MCF 10A (cell line): ENCODE results near the gene DAAM1. TPM values are rescaled to one million over a fixed set of nuclear protein-coding genes. Genes with fewer than 3 reads are reported as not detected.

Experiments used
- BruUV-seq: library from RNA; stranded (reverse); fragments of 400-500 nt; replicated peaks from 2 replicates; lab custom pipeline; 2021; lab: Mats Ljungman, UMichigan
- CTCF ChIA-PET: fragments of 300-600 bp; sonication (Branson Sonifier 250); formaldehyde crosslinking; extraction: SDS; loops from one replicate; lab custom pipeline; 2021; ENCODE audit warnings: antibody characterized with exemption, inconsistent platforms; lab: Yijun Ruan, JAX
- POLR2A ChIA-PET: fragments of 300-600, 350-650 bp; sonication (Branson Sonifier 250); formaldehyde crosslinking; extraction: SDS; loops from one replicate; lab custom pipeline; 2020; ENCODE audit warnings: antibody characterized with exemption, inconsistent platforms; lab: Yijun Ruan, JAX
- DNase-seq: peaks from one replicate; pipeline ENCODE4 v3.0.0-alpha.2; 2018; ENCODE audit not compliant: unreplicated experiment
- H3K27ac Mint-ChIP-seq: one replicate; pipeline ENCODE4 v1.8.0; 2022; ENCODE audit warnings: mild to moderate bottlenecking, low read depth, mixed read lengths; ENCODE audit not compliant: unreplicated experiment
- H3K27me3 Mint-ChIP-seq: one replicate; pipeline ENCODE4 v1.8.0; 2022; ENCODE audit warnings: mixed read lengths; ENCODE audit not compliant: insufficient read depth, unreplicated experiment
- H3K36me3 Mint-ChIP-seq: one replicate; pipeline ENCODE4 v1.8.0; 2022; ENCODE audit warnings: mild to moderate bottlenecking, moderate library complexity, mixed read lengths; ENCODE audit not compliant: insufficient read depth, unreplicated experiment
- H3K4me1 Mint-ChIP-seq: one replicate; pipeline ENCODE4 v1.8.0; 2022; ENCODE audit warnings: mixed read lengths; ENCODE audit not compliant: insufficient read depth, unreplicated experiment
- H3K4me3 Mint-ChIP-seq: one replicate; pipeline ENCODE4 v1.8.0; 2022; ENCODE audit warnings: mild to moderate bottlenecking, moderate library complexity, mixed read lengths; ENCODE audit not compliant: unreplicated experiment
- H3K9me3 Mint-ChIP-seq: one replicate; pipeline ENCODE4 v1.8.0; 2022; ENCODE audit warnings: mixed read lengths; ENCODE audit not compliant: unreplicated experiment
- CTCF ChIP-seq: fragments of 200-600 bp; IDR thresholded peaks from one replicate; pipeline ENCODE4 v1.8.0; 2022; ENCODE audit warnings: antibody characterized with exemption, mild to moderate bottlenecking; ENCODE audit not compliant: unreplicated experiment
- intact Hi-C: fragments of 100-400 bp; cut with micrococcal nuclease; formaldehyde crosslinking; loops from 2 replicates; pipeline ENCODE4 v1.14.1; 2022
- total RNA-seq: library from RNA; stranded (reverse); gene quantifications from 2 replicates; pipeline ENCODE4 v1.2.3, GENCODE V29; 2022

DAAM1 gene
- total RNA-seq, 1 experiment from 2014 or later = 27.4 TPM

- CTCF ChIA-PET = no interaction called here
- Mint-ChIP-seq H3K9me3 (no peaks in the 10 kb centered on the region), H3K4me1 (no peaks in the 10 kb centered on the region), H3K27me3 (peaks cover 20% of the 10 kb centered on the region), H3K4me3 (no peak overlapping the region), H3K27ac (no peak overlapping the region), H3K36me3 (no peaks in the 10 kb centered on the region)
- BruUV-seq = no TSS peak
- POLR2A ChIA-PET = no interaction called here
- no peak for DNase-seq
- intact Hi-C loops = no loop called here
- no peak for TF ChIP-seq CTCF
Measured at GRCh38 chr14:59177262-59177661, 11.2 kb upstream of the DAAM1 start.

- intact Hi-C loops = no loop called here
- H3K9me3 Mint-ChIP-seq = no peaks in the 10 kb centered on the region
- peaks cover 20% of the 10 kb centered on the region for H3K27me3 Mint-ChIP-seq
- no peaks in the 10 kb centered on the region for H3K36me3 Mint-ChIP-seq
- DNase-seq = no peak
- H3K4me3 Mint-ChIP-seq = no peak overlapping the region
- BruUV-seq = no TSS peak
- no peak for TF ChIP-seq CTCF
- H3K27ac Mint-ChIP-seq = no peak overlapping the region
- ChIA-PET POLR2A (interaction anchor here (0.6 to 0.7 kb wide), 2 partner anchors 42 to 98 kb away, joined by 3 read pairs; no protein-coding TSS in a partner anchor), CTCF (interaction anchor here (0.9 kb wide), 1 partner anchor 301 kb away, joined by 3 read pairs; no protein-coding TSS in a partner anchor)
- no peaks in the 10 kb centered on the region for H3K4me1 Mint-ChIP-seq
Measured at GRCh38 chr14:59181791-59182190, 6.7 kb upstream of the DAAM1 start.

- Mint-ChIP-seq H3K27me3 (peaks cover 20% of the 10 kb centered on the region), H3K4me3 (no peak overlapping the region), H3K4me1 (no peaks in the 10 kb centered on the region), H3K9me3 (no peaks in the 10 kb centered on the region), H3K36me3 (no peaks in the 10 kb centered on the region), H3K27ac (no peak overlapping the region)
- DNase-seq = no peak
- ChIA-PET POLR2A (no interaction called here), CTCF (no interaction called here)
- no peak for TF ChIP-seq CTCF
- intact Hi-C loops = no loop called here
- BruUV-seq = no TSS peak
Measured at GRCh38 chr14:59182641-59183040, 5.8 kb upstream of the DAAM1 start.

- peaks cover 18% of the 10 kb centered on the region for H3K27me3 Mint-ChIP-seq
- intact Hi-C loops = no loop called here
- no peaks in the 10 kb centered on the region for H3K4me1 Mint-ChIP-seq
Measured at GRCh38 chr14:59183150-59183549, 5.3 kb upstream of the DAAM1 start.

More at GRCh38 chr14:59183150-59183549, 5.3 kb upstream of the DAAM1 start:
- TF ChIP-seq CTCF = no peak
- CTCF ChIA-PET = no interaction called here
- POLR2A ChIA-PET = no interaction called here
- H3K27ac Mint-ChIP-seq = no peak overlapping the region
- no peak overlapping the region for H3K4me3 Mint-ChIP-seq
- H3K9me3 Mint-ChIP-seq = no peaks in the 10 kb centered on the region
- no peak for DNase-seq
- H3K36me3 Mint-ChIP-seq = no peaks in the 10 kb centered on the region
- no TSS peak for BruUV-seq
